Adrenal gland (tissue), 5 donors: ENCODE results near the gene PARVB.

Experiments used
- CTCF ChIP-seq, 6 experiments: fragments of 450-650 bp in 4 of 6; fragments of 200-600 bp in 2 of 6; sonication (generic) in 1 of 6; IDR thresholded peaks; 1 replicate in 5 of 6; 2 replicates in 1 of 6; pipeline versions ENCODE4 v1.5.1 to v1.8.0; 2016 to 2021; ENCODE audit warnings: antibody characterized with exemption in 6 of 6, mild to moderate bottlenecking in 2 of 6, moderate library complexity in 1 of 6
- POLR2A ChIP-seq, 2 donors: fragments of 450-650 bp; IDR thresholded peaks; one replicate each; pipeline ENCODE4 v1.6.1; 2017; ENCODE audit warnings: antibody characterized with exemption in 2 of 2, mild to moderate bottlenecking in 2 of 2, moderate library complexity in 1 of 2
- donor health status: DM: no; HTN: no; CAD: no.

- TF ChIP-seq CTCF (IDR thresholded peaks at IDR 0.05) (no peak), POLR2A (IDR thresholded peaks at IDR 0.05) (no peak)
These were observed 35.1 kb upstream of the PARVB start for GRCh38 chr22:43988960-43989359.
